Renal pelvis (tissue), 4 donors: Measurements from ENCODE around the gene MYRF. TPM values are rescaled to one million over a fixed set of nuclear protein-coding genes. Genes with fewer than 3 reads are reported as not detected.

Experiments
- DNase-seq: peaks from one replicate; pipeline ENCODE4 v3.0.0-alpha.2; 2013
- polyA plus RNA-seq, 3 donors: library from polyadenylated mRNA; unstranded; fragments of 120-200 nt; gene quantifications; one replicate each; pipeline ENCODE4 v1.2.1, GENCODE V29; 2013; ENCODE audit not compliant: insufficient read length in 3 of 3

The MYRF gene
- polyA plus RNA-seq, 3 donors, result 23.7 to 30.0 (median 28.2) TPM

DNA sequence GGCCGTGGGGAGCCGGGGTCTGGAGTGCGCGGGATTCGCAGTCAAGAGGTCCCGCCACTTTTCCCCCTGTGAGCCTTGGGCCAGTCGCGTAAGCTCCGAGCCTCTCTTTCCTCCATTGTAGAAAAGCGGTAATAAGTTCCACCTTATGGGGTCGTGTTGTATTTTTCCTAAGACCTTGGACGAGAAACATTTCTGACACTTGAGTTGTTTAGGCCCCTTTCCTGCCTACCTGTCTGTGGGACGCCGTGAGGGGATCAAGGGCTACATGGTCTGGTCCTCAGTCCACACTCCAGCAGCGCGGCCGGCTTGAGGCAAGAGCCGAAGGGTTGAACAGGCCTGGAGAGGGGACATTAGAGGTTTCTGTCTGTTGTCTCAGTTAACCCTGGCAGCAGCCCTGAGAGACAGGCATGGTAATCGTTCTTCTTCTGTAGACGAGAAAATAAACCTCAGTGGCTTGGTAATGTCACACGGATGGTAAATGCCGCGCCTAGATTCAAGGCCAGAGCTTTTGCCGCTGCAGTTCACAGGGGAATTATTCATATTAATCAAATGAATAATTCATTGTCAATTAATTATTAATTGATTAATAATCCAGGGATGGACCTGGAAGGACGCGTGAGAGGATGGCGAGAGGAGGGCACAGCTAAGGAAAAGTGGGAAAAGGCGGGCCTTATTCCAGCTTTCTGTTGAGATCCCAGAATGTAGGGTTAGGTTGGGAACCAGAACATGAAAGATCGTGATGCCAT, 40.8 kb downstream of the MYRF start:
- no peak for DNase-seq

DNA sequence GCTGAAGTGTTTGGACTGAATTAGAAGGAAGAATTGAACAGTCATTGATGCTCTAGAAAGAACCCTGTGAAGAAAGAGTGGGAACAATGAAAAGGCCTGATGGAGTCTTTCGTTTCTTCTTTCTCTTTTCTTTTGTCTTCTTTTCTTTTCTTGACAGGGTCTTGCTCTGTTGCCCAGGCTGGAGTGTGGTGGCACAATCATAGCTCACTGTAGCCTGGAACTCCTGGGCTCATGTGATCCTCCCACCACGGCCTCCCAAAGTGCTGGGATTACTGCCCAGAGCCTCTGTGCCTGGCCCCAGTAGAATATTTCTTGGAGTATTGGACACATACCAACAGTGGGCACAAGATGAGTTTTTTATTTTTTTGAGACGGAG, 41.4 kb downstream of the MYRF start:
- no peak for DNase-seq

DNA sequence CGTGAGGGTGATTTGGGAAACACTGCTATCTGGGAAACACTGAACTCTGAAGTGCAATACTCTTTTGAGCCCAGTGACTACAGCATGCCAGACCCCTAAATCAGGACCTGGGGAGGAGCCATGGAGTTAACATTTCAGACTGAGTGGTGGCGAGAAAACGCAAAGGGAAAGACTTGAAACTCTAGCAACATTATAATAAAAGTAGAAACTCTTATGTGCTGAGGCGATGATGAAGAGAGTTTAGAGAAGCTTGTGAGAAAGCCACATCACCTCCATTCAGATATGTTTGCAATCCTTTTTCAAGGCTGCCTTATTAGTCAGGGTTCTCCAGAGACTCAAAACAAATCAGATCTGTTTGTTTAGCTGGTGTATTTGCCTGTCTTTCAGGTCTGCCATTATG, 42.1 kb downstream of the MYRF start:
- DNase-seq, result no peak

DNA sequence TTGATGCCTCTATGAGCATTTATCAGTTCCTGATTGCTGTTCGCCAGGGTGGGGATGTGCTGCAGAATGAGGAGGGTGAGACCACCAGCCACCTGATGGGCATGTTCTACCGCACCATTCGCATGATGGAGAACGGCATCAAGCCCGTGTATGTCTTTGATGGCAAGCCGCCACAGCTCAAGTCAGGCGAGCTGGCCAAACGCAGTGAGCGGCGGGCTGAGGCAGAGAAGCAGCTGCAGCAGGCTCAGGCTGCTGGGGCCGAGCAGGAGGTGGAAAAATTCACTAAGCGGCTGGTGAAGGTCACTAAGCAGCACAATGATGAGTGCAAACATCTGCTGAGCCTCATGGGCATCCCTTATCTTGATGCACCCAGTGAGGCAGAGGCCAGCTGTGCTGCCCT, 43.0 kb downstream of the MYRF start:
- DNase-seq, result no peak

DNA sequence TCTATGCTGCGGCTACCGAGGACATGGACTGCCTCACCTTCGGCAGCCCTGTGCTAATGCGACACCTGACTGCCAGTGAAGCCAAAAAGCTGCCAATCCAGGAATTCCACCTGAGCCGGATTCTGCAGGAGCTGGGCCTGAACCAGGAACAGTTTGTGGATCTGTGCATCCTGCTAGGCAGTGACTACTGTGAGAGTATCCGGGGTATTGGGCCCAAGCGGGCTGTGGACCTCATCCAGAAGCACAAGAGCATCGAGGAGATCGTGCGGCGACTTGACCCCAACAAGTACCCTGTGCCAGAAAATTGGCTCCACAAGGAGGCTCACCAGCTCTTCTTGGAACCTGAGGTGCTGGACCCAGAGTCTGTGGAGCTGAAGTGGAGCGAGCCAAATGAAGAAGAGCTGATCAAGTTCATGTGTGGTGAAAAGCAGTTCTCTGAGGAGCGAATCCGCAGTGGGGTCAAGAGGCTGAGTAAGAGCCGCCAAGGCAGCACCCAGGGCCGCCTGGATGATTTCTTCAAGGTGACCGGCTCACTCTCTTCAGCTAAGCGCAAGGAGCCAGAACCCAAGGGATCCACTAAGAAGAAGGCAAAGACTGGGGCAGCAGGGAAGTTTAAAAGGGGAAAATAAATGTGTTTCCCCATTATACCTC, 43.6 kb downstream of the MYRF start:
- DNase-seq, result no peak

DNA sequence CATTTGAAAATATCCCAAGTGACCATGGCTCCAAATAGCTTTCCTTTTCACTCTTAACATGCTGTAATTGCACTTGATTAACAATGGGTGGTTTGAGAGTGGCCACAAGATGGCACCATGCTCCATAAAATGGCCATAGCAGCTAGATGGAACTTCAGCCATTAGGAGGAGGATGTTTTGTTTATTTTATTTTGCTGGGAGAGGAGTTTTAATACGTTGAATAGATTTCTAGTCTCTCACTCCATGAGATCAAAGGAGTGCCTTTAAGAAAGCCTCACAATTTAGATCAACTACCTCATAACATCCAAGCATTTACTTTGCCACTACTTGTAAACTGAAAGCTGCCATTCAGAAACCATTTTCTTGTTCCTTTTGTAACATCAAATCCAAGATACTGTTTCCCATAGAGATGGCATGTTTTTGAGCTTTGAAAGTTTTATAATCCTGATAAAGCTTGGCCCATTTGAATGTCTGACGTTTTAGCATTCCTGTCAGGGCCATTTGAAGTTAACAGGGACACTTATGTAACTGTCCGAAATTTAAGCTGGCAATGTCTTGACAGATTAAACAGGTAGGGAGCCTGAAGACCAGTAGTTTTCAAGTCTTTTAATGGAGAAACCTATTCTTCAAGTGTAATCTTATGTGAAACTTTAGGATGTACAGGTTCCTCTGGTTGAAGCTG, 45.0 kb downstream of the MYRF start:
- peak; percentile 83 for DNase-seq

DNA sequence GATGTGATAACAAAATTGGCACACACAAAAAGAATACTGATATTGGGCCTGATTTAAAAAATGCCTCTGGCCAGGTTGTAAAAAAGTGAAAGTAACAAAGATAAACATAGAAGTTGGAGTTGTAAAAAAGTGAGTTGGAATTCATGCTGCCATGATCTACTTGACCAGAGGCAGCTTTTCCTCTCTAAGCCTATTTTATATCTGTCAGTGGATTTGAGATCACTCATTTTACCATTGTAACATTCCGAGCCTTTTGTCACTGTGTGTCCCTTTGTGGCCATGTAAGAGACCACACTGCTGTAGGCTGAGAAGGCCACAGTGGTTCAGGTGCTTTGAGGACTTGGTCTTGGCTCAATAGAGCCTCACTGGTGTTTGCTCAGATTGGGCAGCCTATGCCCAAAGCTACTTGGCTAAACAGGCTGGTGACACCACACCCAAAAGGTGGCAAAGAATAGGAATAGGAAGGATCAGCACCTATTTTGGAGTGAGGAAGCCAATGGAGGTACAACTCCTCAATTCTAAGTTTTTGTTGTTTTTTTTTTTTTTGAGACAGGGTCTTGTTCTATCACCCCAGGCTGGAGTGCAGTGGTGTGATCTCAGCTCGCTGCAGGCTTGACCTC, 47.3 kb downstream of the MYRF start:
- DNase-seq, result no peak

DNA sequence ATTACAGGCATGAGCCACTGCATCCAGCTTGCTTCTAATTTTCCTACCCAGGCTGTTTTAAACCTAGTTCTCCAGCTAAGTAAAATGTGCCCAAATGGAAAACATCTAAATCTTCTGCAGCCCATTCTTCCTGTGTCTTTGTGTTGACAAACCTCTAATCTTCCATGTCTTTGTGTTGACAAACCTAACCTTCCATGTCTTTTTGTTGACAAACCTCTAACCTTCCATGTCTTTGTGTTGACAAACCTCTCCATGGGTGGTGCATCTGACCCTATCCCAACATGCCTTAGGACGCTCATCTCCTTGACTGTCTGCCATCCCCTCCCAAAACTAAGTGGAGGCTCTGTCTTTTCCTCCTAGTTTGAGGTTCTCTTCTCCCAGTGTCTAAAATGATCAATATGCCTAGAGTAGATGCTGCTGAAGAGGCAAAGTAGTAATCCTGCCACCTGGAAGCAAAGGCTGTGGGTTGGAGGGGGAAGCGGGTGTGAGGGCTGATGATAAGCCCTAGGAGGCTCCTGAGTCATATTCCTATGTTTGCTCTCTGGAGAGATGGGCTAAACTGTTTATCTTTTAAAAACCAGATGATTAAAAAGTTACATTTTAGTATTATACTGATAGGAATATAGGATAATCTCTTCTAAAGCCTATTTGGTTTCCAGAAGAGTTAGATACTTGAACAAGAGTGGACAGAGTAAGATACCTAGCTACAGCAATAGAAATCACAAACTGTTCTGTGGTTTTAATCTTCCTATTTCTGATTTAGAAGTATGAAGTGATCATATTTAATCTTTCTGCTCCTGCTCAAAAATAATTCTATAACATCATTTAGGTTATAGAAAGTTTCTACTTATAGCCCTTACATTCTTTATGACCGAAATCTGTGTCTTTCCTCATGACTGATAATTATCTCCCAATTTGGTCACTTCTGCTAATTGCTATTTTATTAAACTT, 48.2 kb downstream of the MYRF start:
- DNase-seq, result no peak

DNA sequence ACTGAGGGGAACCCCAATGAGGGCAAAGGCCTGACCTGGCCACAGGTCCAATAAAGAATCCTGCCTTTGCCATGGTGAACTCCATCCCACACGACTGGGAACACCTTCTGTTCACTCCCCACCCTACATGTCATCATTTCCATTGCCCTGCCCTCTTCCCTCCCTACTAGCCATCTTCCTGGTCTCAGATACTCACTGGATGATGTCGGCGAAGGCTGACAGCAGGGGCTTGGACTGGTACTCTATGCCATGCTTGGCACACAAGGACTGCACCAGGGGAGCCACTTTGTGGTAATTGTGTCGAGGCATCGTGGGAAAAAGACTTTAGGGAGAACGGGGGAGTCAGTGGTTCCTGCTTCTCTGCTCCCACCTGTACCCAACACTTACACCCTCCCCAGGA, 50.2 kb downstream of the MYRF start:
- no peak for DNase-seq

DNA sequence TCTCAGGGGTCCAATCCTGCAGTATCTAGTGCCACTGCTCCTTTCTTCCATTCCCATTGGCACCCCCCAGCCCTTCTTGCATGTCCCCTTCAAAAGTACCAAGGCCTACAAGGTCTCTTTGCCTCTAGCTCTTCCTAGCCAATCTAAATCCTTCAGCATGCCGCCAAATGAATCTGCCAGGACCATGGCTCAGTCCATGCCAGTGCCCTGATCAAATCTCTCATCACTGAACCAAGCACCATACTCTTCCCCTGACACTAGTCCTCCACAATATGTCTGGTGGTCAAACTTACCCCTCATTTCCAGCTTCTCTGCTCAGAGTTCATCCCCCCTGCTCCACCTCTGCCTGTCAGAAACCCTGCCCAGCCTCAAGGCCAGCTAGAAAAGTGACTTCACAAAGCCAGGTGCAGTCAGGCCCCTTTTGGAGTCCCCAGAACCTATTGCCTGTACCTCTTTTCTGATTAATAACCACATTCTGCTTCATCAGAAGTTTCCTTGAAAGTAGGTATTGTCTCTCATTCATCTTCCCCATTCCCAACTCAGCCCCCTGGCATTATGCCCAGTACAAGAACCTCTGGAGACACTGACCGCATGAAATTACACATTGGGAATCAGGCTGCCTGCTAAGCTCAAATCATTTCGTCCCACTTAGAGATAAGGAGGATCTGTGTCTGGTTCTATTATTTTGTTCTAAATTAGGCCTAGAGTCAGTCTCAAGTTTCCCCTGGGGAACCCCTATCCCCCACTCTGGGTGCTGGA, 51.6 kb downstream of the MYRF start:
- DNase-seq, result no peak

DNA sequence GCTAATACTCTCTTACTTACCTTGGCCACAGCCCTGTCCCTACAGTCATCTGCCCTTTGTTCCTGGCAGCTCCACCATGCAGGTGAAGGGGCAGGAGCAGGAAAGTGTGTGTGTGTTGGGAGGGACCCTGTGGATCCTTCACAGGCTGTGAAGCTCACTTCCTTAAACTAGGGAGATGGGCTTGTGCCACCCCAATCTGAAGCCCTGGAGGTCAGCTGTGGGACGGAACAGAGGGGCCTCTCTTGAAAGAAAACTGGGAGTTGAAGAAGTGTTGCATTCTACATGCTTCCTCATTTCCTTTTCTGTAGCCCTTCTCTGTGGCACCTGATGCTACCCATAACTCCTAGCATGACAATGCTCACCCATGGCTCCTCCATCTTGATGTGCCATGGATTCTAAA, 52.7 kb downstream of the MYRF start:
- no peak for DNase-seq

DNA sequence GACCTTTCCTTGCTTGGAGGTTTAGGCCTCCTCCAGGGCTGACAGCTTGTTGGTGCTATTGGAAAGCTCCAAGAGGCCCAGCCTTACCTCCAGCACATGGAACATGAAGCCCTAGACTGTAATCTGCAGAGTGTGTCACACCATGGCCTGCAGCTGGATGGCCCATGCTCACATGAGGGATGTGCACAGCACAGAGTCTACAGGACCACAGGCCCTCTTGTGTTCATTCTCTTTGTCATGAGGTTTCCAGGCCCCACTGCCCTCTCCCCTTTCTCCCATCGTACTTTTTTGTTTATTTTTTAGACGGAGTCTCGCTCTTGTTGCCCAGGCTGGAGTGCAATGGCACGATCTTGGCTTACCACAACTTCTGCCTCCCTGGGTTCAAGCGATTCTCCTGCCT, 54.3 kb downstream of the MYRF start:
- no peak for DNase-seq

DNA sequence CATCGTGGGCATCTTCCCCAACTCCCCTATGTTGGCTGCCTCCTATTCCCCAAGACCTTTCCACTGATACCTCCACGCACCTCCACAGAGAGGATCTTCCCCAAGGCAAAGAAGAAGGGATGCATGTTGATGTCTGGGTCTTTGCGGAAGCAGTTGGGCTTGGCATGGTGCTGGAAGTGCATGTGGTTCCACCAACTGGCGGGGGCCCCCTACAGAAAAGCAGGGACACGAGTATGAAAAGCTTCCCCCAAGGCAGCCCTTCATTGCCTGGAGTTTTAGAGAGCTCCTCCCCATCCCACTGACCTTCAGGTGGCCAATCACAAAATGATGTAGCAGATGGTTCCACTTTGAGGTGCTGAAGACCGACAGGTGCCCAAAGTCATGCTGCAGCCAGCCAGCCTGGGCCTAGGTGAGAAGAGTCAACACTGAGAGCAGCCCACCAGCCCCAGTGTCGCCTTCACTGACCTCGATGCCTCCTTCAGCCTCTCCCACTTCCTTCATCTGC, 58.3 kb downstream of the MYRF start:
- no peak for DNase-seq

DNA sequence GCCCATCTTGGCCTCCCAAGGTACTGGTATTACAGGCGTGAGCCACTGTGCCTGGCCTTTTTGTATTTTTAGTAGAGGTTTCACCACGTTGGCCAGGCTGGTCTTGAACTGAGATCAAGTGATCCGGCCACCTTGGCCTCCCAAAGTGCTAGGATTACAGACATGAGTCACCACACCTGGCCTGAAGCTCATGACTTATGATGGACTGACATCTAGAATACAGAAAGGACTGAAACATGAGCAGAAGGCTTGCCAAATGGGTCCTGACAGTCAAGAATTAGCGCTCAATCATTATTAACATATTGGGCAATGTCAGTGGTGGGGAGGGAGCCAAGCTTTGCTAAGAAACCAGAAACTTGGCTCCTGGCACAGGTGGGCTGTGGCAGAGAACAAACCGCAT, 59.4 kb downstream of the MYRF start:
- DNase-seq, result no peak

DNA sequence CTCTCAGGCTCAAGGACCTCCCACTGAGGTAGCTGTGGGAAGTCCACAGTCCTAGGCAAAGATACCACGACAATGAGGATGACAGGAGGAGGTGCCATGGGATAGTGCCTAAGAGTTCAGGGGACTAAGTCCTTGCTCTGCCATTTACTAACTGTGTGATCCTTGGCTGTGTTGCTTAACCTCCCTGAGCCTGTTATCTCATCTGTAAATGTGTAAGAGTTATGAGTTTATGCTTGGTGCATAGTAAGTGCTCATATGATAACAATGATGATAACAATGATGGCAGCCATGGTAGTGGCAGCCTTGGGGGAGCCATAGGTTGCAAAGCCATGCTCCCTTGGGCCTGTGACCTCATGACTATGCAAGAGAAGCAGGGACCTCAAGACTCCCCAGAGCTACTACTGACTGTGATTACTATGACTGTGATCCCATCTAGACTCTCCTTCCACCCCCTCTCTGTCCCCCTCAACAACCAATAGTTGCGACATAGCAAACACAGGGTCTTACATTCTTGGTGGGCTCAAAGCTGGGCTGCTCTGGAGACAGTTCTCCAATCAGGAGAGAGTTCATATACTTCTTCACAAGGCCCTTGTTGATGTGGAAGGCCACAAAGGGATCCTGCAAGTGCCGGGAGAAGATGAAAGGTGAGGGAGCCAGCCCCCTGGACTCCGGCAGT, 60.4 kb downstream of the MYRF start:
- no peak for DNase-seq

DNA sequence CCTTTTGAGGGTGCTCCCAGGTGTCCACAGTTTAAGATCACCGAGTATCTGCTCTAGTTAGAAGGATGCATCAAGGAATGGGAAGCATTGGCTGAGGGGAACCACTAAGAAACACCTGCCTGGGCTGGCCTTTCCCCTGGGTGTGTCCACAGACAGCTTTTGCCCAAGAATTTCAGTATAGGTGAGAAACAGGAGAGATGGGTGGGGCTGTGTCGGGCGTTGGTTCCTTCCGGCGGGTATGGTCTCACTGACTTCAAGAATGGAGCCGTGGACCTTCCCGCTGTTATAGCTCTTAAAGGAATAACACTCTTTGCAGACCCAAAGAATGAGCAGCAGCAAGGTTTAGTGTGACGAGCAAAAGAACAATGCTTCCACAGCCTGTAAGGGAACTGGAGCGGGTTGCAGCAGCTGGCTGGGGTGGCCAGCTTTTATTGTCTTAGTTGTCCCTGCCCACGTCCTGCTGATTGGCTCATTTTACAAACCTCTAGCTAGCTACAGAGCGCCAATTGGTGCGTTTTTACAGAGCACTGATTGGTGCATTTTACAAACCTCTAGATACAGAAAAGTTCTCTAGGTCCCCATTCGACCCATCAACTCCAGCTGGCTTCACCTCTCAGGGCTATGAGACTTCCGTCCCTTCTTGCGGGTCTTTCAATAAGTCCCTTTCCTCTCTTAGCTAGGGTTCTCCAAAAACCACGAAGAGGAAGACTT, 62.0 kb downstream of the MYRF start:
- no peak for DNase-seq

DNA sequence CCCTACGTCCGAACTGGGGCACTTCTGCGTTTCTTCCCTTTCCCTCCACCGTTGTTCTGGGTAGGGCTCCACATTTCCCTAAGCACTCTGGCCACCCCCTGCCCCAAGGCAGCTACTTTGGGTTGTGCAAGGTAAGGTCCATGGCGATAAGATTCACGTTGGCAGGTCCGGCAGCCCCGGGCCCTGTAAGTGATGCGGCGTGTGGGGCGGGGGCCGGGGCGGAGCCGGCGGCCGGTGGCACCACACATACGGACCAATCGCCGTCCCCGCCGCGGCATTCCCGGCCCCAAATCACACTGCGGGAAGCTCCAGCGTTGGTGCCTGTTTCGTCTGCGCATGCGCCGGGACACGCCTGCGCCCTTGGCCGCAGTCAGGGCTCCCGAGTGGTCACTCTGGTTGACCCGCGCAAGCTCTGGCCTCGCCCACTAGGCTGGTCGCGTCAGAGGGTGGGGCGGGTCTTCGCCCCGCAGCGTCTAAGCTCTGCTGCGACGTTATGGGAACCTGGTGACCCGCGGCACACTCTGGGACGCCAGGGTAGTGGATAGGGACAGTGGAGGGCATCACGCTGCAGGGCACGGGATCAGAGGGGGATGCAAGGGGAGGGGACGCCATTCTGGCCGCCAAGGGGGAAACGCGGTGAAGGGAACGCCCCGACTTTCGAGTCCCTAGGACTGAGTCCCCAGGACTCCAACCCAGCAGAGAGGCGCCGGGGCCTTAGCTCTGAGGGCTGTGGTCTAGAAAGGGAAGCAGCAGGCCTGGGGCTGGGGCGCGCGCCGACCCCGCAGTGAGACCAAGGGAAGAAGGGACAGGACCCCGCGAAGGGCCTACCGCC, 62.7 kb downstream of the MYRF start:
- peak; percentile 95 for DNase-seq
